OCI-LY1 (cell line): Measurements from ENCODE around the gene AUH.

Source experiments
- EZH2 ChIP-seq: fragments of 200-600 bp; sonication (generic), shearing (Covaris generic); IDR thresholded peaks from 2 replicates; pipeline ENCODE4 v1.8.0; 2017; ENCODE audit warnings: borderline replicate concordance, mixed run types, mild to moderate bottlenecking, antibody characterized with exemption, low read length, moderate library complexity, mixed read lengths
- TF ChIP-seq, protein P1 (sequence below): fragments of 200-600 bp; sonication (generic), shearing (Covaris generic); IDR thresholded peaks from 2 replicates; pipeline ENCODE4 v1.5.1; 2017; ENCODE audit warnings: mild to moderate bottlenecking, antibody characterized with exemption, low read length, moderate library complexity, mixed read lengths

DNA sequence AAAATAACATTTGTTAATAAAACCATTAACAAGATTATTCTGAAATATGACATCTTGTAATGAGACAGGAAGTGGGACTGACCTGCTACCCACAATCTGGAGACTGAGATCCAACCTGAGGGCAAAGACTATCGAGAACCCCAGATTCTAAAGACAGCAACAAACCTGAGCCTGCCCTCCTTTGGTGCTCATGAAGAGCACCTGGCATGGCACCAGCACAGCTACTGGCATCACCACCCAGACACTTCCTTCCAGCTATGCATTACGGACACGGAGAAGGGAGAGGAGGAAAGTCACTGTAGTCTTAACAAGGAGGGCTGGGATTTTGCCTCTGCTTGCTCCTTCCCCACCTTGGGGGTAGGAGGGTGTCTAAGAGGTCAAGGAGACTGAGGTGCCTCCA, 105.5 kb downstream of the AUH start:
- TF ChIP-seq, protein P1, sequence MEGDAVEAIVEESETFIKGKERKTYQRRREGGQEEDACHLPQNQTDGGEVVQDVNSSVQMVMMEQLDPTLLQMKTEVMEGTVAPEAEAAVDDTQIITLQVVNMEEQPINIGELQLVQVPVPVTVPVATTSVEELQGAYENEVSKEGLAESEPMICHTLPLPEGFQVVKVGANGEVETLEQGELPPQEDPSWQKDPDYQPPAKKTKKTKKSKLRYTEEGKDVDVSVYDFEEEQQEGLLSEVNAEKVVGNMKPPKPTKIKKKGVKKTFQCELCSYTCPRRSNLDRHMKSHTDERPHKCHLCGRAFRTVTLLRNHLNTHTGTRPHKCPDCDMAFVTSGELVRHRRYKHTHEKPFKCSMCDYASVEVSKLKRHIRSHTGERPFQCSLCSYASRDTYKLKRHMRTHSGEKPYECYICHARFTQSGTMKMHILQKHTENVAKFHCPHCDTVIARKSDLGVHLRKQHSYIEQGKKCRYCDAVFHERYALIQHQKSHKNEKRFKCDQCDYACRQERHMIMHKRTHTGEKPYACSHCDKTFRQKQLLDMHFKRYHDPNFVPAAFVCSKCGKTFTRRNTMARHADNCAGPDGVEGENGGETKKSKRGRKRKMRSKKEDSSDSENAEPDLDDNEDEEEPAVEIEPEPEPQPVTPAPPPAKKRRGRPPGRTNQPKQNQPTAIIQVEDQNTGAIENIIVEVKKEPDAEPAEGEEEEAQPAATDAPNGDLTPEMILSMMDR: no peak
- no peak for TF ChIP-seq EZH2
